Measurements from ENCODE around the gene SCML1. TPM values are rescaled to one million over a fixed set of nuclear protein-coding genes. Genes with fewer than 3 reads are reported as not detected.

Gene SCML1
- total and polyA plus RNA-seq, 7 donors, result 2.4 to 15.3 (median 10.7) TPM

GRCh38 chrX:17803449-17803848, 66.2 kb downstream of the SCML1 start:
- WGBS, 2 donors, result 75 to 88% methylated on average over 4 of the region's 4 CpGs

More at GRCh38 chrX:17803449-17803848, 66.2 kb downstream of the SCML1 start:
- no peaks in the 10 kb centered on the region for H3K9me3 ChIP-seq
- H3K4me3 ChIP-seq, result no peak overlapping the region
- H3K36me3 ChIP-seq, result peaks cover 0 to 15% (median 0%) of the 10 kb centered on the region in 4 donors
- H3K27me3 ChIP-seq, result no peaks in the 10 kb centered on the region
- H3K4me1 ChIP-seq, result no peaks in the 10 kb centered on the region
- H3K27ac ChIP-seq, result no peak overlapping the region
- DNase-seq, result no peak
- TF ChIP-seq POLR2A (IDR thresholded peaks at IDR 0.05), result no peak
- TF ChIP-seq EP300 (IDR thresholded peaks at IDR 0.05), result no peak
- no peak for TF ChIP-seq POLR2AphosphoS5 (IDR thresholded peaks at IDR 0.05)
- TF ChIP-seq CTCF (IDR thresholded peaks at IDR 0.05), result no peak
- intact Hi-C loops (cut with DNase I), result no loop called here

Other genes with a start within 250 kb of the SCML1 start
- gene RAI2, start 123.8 kb downstream of the SCML1 start, total RNA-seq, result 10 to 100 TPM; 11.8 to 26.0 (median 21.7) TPM
- gene RAI2, start 123.8 kb downstream of the SCML1 start, polyA plus RNA-seq, result 10 to 100 TPM in 2 of 3 donors, 1 to 10 TPM in 1; 3.7 to 24.6 (median 10.2) TPM

Measured in sigmoid colon (tissue), 7 donors.